Left lung (tissue), 10 donors: ENCODE measurements around the gene NCBP2L. TPM values are rescaled to one million over a fixed set of nuclear protein-coding genes. Genes with fewer than 3 reads are reported as not detected.

ENCODE experiments used
- ATAC-seq: fragments of 200-7000 bp; cut with Tn5 transposase; one replicate; pipeline ENCODE4 v1.9.1; 2020; ENCODE audit warnings: moderate library complexity
- DNase-seq, 4 donors: peaks; one replicate each; pipeline ENCODE4 v3.0.0-alpha.2; 2013 to 2020
- H3K27ac ChIP-seq, 2 donors: fragments of 200-600 bp; sonication (generic) in 1 of 2; one replicate each; pipeline versions ENCODE4 v1.5.0 to v1.8.0; 2020 to 2021
- H3K27me3 ChIP-seq, 2 donors: fragments of 200-600 bp; sonication (generic) in 1 of 2; one replicate each; pipeline versions ENCODE4 v1.5.0 to v1.8.0; 2020 to 2021
- H3K36me3 ChIP-seq, 2 donors: fragments of 200-600 bp; sonication (generic) in 1 of 2; one replicate each; pipeline versions ENCODE4 v1.5.0 to v1.8.0; 2020 to 2021
- H3K4me1 ChIP-seq, 2 donors: fragments of 200-600 bp; one replicate each; pipeline ENCODE4 v1.8.0; 2021
- H3K4me3 ChIP-seq, 2 donors: fragments of 200-600 bp; sonication (generic) in 1 of 2; one replicate each; pipeline versions ENCODE4 v1.5.0 to v1.8.0; 2020 to 2021; ENCODE audit warnings: mild to moderate bottlenecking in 1 of 2
- H3K9me3 ChIP-seq, 2 donors: fragments of 200-600 bp; sonication (generic) in 1 of 2; one replicate each; pipeline versions ENCODE4 v1.5.0 to v1.8.0; 2020 to 2021
- CTCF ChIP-seq, 2 donors: fragments of 200-600 bp; sonication (generic) in 1 of 2; IDR thresholded peaks; one replicate each; pipeline versions ENCODE4 v1.5.0 to v1.8.0; 2021; ENCODE audit warnings: antibody characterized with exemption in 2 of 2
- intact Hi-C, 2 donors: fragments of 100-400 bp; cut with DNase I; formaldehyde crosslinking; loops; one replicate each; pipeline versions ENCODE4 v1.11.2 to v1.14.2; 2022
- polyA plus RNA-seq, 6 donors: library from polyadenylated mRNA; unstranded; fragments of 120-200 nt; gene quantifications; one replicate each; pipeline ENCODE4 v1.2.1, GENCODE V29; 2013; ENCODE audit not compliant: insufficient read length in 6 of 6
- total RNA-seq, 2 donors: library from RNA; stranded (reverse); fragmentation: NEBNext Ultra II Directional; extraction: Animal tissue kit (Norgen Biotek cat#: 25700); gene quantifications; one replicate each; pipeline ENCODE4 v1.2.1, GENCODE V29; 2021
- donor health status: DM: no; HTN: yes; CAD: no.
- donor health status: DM: no; HTN: no; CAD: no.

NCBP2L gene
- total and polyA plus RNA-seq, 8 donors, result 0.14 to 0.38 (median 0.20) TPM; not detected in 3

- Histone ChIP-seq H3K9me3 (no peaks in the 10 kb centered on the region), H3K27me3 (peaks cover 7 to 22% of the 10 kb centered on the region in 2 donors), H3K36me3 (no peaks in the 10 kb centered on the region), H3K4me1 (peaks cover 0 to 6% of the 10 kb centered on the region in 2 donors), H3K27ac (peak overlapping the region in 1 of 2 donors; percentile 61), H3K4me3 (peak overlapping the region; percentile 28 to 48)
- intact Hi-C loops, result loop anchor here in 1 of 2 donors (5.0 to 10.0 kb wide), 2 partner anchors 50 to 118 kb away; no protein-coding TSS in a partner anchor
- no peak for TF ChIP-seq CTCF (IDR thresholded peaks at IDR 0.05)
- DNase-seq, result no peak
- ATAC-seq, result peak; percentile 6
Measured at GRCh38 chrX:107775000-107775733, 2.4 kb upstream of the NCBP2L start.

- ATAC-seq (peak; percentile 88), DNase-seq (peak; percentile 46 to 89 (median 79))
- Histone ChIP-seq H3K27me3 (peaks cover under 1 to 22% of the 10 kb centered on the region in 2 donors), H3K4me1 (peaks cover 0 to 6% of the 10 kb centered on the region in 2 donors), H3K27ac (peak within 1 kb of the TSS in 1 of 2 donors; percentile 61), H3K9me3 (no peaks in the 10 kb centered on the region), H3K36me3 (no peaks in the 10 kb centered on the region), H3K4me3 (peak within 1 kb of the TSS; percentile 28 to 48)
- TF ChIP-seq CTCF (IDR thresholded peaks at IDR 0.05), result peak in 1 of 2 donors; percentile 8
- intact Hi-C loops, result loop anchor here in 1 of 2 donors (5.0 to 10.0 kb wide), 2 partner anchors 51 to 119 kb away; no protein-coding TSS in a partner anchor
Measured at GRCh38 chrX:107775734-107776511, 1.6 kb upstream of the NCBP2L start, which contains the start of gene TSC22D3. TSS of gene TSC22D3 (minus strand) at chrX:107775787. CDS start at chrX:107775419, 368 bp downstream.

GRCh38 chrX:107776649-107777535, 641 bp upstream of the NCBP2L start:
- Histone ChIP-seq H3K36me3 (no peaks in the 10 kb centered on the region), H3K27ac (peak overlapping the region in 1 of 2 donors; percentile 61), H3K9me3 (no peaks in the 10 kb centered on the region), H3K27me3 (peaks cover 0 to 22% of the 10 kb centered on the region in 2 donors), H3K4me1 (peaks cover 0 to 6% of the 10 kb centered on the region in 2 donors), H3K4me3 (peak overlapping the region; percentile 28 to 48)
- intact Hi-C loops, result loop anchor here in 1 of 2 donors (5.0 to 10.0 kb wide), 2 partner anchors 52 to 120 kb away; no protein-coding TSS in a partner anchor
- DNase-seq, result peak in 3 of 4 donors; percentile 79 to 89 (median 81)
- peak; percentile 83 for ATAC-seq
- peak; percentile 56 to 76 for TF ChIP-seq CTCF (IDR thresholded peaks at IDR 0.05)

DNA sequence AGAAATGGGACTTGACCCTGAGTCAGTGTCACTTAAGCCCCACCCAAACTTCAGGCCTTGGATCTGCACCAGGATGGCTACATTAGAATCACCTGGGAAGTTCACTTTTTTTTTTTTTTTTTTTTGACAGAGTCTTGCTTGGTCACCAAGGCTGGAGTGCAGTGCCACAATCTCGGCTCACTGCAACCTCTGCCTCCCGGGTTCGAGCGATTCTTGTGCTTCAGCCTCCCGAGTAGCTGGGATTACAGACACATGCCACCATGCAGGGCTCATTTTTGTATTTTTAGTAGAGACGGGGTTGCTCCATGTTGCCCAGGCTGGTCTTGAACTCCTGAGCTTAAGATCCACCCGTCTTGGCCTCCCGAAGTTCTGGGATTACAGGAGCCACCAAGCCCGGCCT, 3.0 kb downstream of the NCBP2L start:
- Histone ChIP-seq H3K4me1 (peaks cover 0 to 6% of the 10 kb centered on the region in 2 donors), H3K27ac (no peak overlapping the region), H3K36me3 (no peaks in the 10 kb centered on the region), H3K9me3 (no peaks in the 10 kb centered on the region), H3K27me3 (peaks cover under 1 to 9% of the 10 kb centered on the region in 2 donors), H3K4me3 (no peak overlapping the region)
- ATAC-seq, result no peak
- intact Hi-C loops, result no loop called here
- TF ChIP-seq CTCF (IDR thresholded peaks at IDR 0.05), result no peak
- no peak for DNase-seq
